Hypothalamus (tissue), 51 donors: ENCODE data around the gene TRAPPC8.
"Not testable (repeated sequence)": the region's sequence is repeated elsewhere in the genome, so short reads cannot be mapped to it uniquely, and the experiment has no call there.

Experiments used
- DNase-seq, 51 donors: peaks; one replicate each; lab custom pipeline; 2025; lab: John Stamatoyannopoulos, UW

Gene TRAPPC8

GRCh38 chr18:31877900-31878299, 65.0 kb downstream of the TRAPPC8 start:
- DNase-seq = no peak

DNA sequence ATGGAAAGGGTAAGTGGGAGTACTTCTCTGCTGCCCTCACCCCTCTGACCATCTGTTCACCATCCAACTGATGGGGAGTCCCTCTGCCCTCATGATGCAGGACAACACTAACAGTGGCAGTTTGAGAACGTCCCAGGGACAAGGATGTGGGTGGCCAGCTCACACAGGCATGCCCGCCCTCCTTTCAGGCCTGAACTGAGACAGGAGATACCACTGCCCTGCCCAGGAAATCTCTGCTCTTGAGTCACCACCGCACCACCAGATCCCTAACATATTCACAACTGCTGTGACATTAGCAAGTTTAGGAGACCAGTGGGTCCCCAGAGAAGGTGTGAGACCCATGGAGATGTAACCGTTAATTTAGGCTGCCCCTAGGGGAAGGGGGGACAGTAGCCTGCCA, 66.2 kb downstream of the TRAPPC8 start:
- DNase-seq = no peak

DNA sequence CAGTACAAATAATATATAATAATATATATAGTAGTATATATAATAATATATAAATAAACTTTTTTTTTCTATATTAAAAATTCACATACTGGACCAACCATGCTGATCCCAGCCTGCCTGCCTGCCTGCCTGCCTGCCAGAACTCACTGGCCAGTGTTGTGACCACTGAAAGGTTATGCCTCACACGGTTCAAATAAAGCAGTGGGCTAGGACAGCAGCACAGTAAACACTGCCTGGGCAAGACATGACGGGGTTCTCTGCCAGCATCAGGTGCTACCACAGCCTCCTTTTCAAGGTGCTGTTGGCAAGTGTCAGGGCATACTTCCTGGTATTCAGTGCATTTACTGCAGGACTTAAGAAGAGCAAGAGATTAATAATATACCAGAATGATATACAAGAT, 67.6 kb downstream of the TRAPPC8 start:
- no peak for DNase-seq

DNA sequence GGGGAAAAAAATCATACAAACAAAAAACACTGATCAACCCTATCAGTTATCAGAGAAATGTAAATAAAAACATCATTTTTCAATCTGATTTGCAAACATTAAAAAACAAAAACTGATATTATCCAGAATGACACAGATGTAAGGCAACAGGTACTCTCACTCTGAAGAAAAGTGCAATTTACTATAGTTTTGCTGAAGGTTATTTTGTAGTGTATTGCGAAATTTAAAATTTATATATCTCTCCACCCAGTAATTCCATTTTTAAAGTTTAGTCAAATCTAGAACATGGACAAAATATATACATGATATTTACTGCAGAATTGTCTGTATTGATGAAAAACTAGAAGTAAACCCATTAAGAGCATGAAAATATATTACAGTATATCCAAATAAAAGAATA, 79.8 kb downstream of the TRAPPC8 start:
- DNase-seq = no peak

GRCh38 chr18:31860488-31860887, 82.4 kb downstream of the TRAPPC8 start:
- no peak for DNase-seq

- DNase-seq = no peak
These were observed 85.3 kb downstream of the TRAPPC8 start for GRCh38 chr18:31857526-31858106.

- DNase-seq = no peak
These were observed 92.1 kb downstream of the TRAPPC8 start for GRCh38 chr18:31850844-31851243.

DNA sequence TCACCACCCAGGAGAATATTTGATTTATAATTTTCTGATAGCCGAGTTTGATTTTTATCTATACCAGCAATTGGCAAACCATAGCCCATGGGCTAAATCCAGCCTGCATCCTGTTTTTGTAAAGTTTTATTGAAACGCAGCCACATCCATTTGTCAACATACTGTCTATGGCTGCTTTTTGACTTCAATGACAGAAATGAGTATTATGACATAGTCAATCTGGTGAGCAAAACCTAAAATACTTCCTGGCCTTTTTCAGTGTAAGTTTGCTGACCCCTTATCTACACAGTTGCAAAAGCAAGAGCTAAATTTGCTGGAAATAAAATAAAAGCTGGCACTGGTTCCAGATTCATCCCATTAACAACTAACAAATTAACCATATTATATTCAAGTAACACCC, 102.4 kb downstream of the TRAPPC8 start:
- no peak for DNase-seq

DNA sequence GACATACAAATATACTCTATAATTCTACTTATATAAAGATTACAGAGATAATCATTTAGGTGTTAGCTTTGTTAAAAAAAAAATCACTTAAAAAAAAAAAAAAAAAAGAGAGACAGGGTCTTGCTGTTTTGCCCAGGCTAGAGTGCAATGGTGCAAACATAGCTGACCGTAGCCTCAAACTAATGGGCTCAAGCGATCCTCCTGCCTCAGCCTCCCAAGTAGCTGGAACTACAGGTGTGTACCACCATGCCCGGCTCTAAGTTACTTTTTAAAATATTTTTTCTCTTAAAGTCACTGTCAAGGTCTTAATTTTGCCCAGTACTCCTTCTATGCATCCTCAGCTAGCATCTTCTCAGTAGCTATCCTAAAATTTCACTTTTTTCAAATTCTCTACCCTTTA, 105.0 kb downstream of the TRAPPC8 start:
- no peak for DNase-seq

- DNase-seq = no peak
These were observed 107.3 kb downstream of the TRAPPC8 start for GRCh38 chr18:31835528-31836133.

DNA sequence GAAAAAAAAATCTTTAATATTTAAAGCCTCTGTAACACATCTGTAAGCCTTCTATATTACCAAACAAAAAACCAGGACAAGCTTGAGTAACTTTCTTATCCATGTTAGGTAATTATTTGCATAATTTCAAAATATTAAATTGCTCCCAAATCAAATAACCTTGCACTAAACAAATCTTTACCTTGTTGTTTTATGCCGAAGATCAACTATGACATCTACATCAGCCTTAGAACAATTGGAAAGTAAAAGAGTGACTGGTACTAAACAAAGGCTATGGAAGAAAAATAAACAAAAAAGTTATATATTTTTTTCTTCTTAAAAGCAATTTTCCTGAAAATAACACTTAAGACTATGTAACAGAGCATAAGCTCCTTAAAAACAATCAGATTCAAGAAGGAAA, 111.0 kb downstream of the TRAPPC8 start:
- DNase-seq = no peak

DNA sequence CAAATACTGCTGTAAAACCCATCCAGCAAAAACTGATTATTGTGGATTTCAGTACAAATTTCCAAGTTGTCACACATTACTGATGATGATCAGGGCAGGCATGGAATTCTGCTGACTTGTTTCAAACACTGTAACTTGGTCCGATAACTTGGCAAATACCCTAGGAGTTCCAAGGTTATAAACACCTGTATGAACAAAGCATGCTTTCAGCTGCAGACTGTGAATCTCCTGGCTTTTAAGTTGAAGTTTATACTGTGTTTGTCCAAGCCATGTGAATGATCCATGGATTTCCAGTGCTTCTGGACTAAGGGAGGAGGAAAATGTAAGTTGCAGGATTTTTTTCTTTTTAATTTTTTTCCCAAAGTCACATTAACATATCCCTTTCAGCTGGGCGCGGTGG, 112.2 kb downstream of the TRAPPC8 start:
- no peak for DNase-seq

- no peak for DNase-seq
These were observed 114.3 kb downstream of the TRAPPC8 start for GRCh38 chr18:31828613-31829012.

- not testable (repeated sequence) for DNase-seq
These were observed 116.1 kb downstream of the TRAPPC8 start for GRCh38 chr18:31826673-31827325.

- DNase-seq = no peak
These were observed 117.2 kb downstream of the TRAPPC8 start for GRCh38 chr18:31825772-31826171.

DNA sequence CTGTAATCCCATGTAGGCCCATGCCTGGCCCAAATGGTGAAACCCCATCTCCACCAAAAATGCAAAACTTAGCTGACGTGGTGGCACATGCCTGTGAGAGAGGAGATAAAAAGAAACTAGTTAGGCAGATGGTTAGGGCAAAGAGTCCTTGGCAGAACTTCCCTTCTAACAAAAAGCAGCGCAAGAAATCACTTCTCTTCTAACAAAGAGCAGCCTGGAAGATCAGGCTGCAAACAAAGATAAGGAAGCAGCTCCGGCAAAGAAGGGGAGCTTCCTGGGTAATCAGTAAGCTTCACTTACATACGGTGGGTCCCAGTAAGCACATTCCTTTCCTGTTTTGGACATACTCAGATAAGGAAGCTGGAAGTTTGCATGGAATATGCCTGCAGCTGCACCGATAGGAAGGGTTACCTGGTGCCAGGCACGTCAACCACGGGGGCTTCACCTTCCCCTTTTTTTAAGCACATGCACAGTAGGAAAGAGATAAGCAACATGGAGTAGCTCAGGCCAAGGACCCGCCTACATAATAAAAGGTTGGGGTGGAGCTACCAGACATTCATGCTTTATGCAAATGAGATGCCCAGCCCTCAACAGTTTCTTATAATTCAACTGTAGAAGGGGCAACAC, 121.3 kb downstream of the TRAPPC8 start:
- DNase-seq = no peak

GRCh38 chr18:31819925-31820229, 123.1 kb downstream of the TRAPPC8 start:
- DNase-seq = no peak

DNA sequence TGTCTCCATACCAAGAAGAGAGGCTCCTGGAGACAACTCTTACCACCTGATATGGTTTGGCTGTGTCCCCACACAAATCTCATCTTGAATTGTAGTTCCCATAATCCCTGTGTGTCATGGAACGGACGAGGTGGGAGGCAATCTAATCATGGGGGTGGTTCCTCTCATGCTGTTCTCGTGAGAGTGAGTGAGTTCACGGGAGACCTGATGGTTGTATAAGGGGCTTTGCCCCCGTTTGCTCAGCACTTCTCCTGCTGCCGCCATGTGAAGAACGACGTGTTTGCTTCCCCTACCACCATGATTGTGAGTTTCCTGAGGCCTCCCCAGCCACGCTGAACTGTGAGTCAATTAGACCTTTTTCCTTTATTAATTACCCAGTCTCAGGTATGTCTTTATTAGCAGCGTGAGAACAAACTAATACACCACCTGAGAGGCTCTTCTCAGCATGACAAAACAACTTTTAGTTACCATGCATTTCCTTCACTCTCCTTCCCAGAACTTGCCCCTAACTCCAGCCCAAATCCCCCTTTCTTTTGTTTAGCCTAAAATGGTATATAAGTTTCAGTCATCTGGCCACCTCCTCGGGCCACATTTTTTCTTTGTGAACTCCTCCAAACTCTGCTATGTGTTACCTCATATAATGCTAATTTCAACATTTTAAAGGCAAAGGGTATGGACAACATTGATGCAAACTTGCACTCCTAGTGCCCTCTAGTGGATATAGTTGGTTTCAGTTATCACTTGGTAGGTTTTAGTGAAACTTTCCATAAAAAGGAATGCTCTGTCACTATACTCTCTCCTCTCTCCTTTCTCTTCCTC, 123.6 kb downstream of the TRAPPC8 start:
- peak in 2 of 51 donors; percentile 7 to 37 for DNase-seq

GRCh38 chr18:31814132-31814531, 128.8 kb downstream of the TRAPPC8 start:
- DNase-seq = no peak

DNA sequence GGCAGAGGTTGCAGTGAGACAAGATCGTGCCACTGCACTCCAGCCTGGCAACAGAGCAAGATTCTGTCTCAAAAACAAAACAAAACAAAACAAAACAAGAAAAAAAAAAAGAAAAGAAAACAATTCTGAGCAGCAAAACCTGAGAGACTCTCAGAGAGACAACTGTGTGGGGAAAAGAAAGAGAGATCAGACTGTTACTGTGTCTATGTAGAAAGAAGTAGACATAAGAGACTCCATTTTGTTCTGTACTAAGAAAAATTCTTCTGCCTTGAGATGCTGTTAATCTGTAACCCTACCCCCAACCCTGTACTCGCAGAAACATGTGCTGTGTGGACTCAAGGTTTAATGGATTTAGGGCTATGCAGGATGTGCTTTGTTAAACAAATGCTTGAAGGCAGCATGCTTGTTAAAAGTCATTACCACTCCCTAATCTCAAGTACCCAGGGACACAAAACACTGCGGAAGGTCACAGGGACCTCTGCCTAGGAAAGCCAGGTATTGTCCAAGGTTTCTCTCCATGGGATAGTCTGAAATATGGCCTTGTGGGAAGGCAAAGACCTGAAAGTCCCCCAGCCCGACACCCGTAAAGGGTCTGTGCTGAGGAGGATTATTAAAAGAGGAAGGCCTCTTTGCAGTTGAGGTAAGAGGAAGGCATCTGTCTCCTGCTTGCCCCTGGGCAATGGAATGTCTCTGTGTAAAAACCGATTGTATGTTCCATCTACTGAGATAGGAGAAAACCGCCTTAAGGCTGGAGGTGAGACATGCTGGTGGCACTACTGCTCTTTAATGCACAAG, 132.4 kb downstream of the TRAPPC8 start:
- DNase-seq = not testable (repeated sequence)
